HL-60 (cell line): ENCODE measurements around the gene RFXAP.

ENCODE experiments used
- DNase-seq, 2 experiments: peaks; one replicate each; pipeline ENCODE4 v3.0.0-alpha.2; 2010 to 2020; ENCODE audit warnings: low read depth in 1 of 2, low spot score in 1 of 2
- H3K27ac ChIP-seq: fragments of 250-450 bp; sonication (Bioruptor Pico); replicated peaks from 2 replicates; pipeline ENCODE4 v1.5.1; 2020; ENCODE audit warnings: mild to moderate bottlenecking, moderate library complexity
- H3K27me3 ChIP-seq: fragments of 250-450 bp; sonication (Bioruptor Pico); 2 replicates; pipeline ENCODE4 v1.5.1; 2021; ENCODE audit warnings: mild to moderate bottlenecking, moderate library complexity; ENCODE audit not compliant: insufficient read depth, poor library complexity, severe bottlenecking
- H3K4me3 ChIP-seq: replicated peaks from 2 replicates; pipeline ENCODE4 v1.5.1; 2011; ENCODE audit warnings: mild to moderate bottlenecking, control low read depth, low read length; ENCODE audit not compliant: insufficient read depth
- CTCF ChIP-seq: IDR thresholded peaks from one replicate; pipeline ENCODE4 v1.5.1; 2011; ENCODE audit warnings: low read length, control low read depth, inconsistent platforms; ENCODE audit not compliant: insufficient read depth
- GABPA ChIP-seq: IDR thresholded peaks from 2 replicates; pipeline ENCODE4 v1.6.1; 2012; ENCODE audit warnings: low read depth
- POLR2AphosphoS5 ChIP-seq: IDR thresholded peaks from 2 replicates; pipeline ENCODE4 v1.6.1; 2012; ENCODE audit warnings: low read depth
- REST ChIP-seq: IDR thresholded peaks from 2 replicates; pipeline ENCODE4 v1.6.1; 2012; ENCODE audit warnings: low read depth; ENCODE audit not compliant: insufficient replicate concordance
- SPI1 ChIP-seq: IDR thresholded peaks from 2 replicates; pipeline ENCODE4 v1.6.1; 2012; ENCODE audit warnings: low read depth, mild to moderate bottlenecking, borderline replicate concordance

The RFXAP gene

GRCh38 chr13:36774931-36775330, 44.1 kb upstream of the RFXAP start:
- Histone ChIP-seq H3K4me3 (no peak overlapping the region), H3K27ac (no peak overlapping the region), H3K27me3 (no peaks in the 10 kb centered on the region)
- TF ChIP-seq POLR2AphosphoS5 (no peak), CTCF (no peak), GABPA (no peak), REST (no peak), SPI1 (no peak)
- DNase-seq: no peak

- no peak for DNase-seq
- Histone ChIP-seq H3K27ac (no peak overlapping the region), H3K27me3 (no peaks in the 10 kb centered on the region), H3K4me3 (no peak overlapping the region)
- no peak for TF ChIP-seq CTCF
- no peak for TF ChIP-seq POLR2AphosphoS5
- TF ChIP-seq GABPA: no peak
- no peak for TF ChIP-seq SPI1
- no peak for TF ChIP-seq REST
Measured at GRCh38 chr13:36776175-36776574, 42.8 kb upstream of the RFXAP start.

- Histone ChIP-seq H3K27ac (no peak overlapping the region), H3K27me3 (no peaks in the 10 kb centered on the region), H3K4me3 (no peak overlapping the region)
- DNase-seq: no peak
- TF ChIP-seq SPI1: no peak
- no peak for TF ChIP-seq CTCF
- no peak for TF ChIP-seq GABPA
- no peak for TF ChIP-seq POLR2AphosphoS5
- no peak for TF ChIP-seq REST
Measured at GRCh38 chr13:36778083-36778671, 40.8 kb upstream of the RFXAP start.
